ENCODE measurements around the gene TNFRSF6B.

GRCh38 chr20:63697868-63698545 is 1.6 kb downstream of the TNFRSF6B start:
- TF ChIP-seq CTCF (IDR thresholded peaks at IDR 0.05) (no peak), POLR2A (IDR thresholded peaks at IDR 0.05) (no peak)
